Measurements from ENCODE around the gene CEP120.

Gene CEP120

DNA sequence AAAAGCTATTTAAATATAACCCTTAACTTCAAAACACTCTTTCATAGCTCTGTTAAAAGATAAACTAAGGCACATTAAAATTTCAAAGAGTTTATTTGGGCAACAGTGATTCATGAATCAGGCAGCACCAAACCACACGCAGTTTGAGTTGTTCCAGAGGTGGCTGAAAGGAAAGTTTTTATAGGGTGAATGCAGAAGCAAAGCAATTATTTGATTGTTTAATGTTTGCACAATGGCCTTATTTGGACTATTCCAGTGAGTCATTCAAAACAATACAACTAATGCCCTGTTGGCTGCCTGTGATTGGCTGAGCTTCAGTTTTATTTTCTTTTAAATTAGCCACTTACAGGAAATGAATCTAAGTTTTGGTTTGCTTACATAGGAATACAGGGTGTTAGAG lies 125.3 kb downstream of the CEP120 start:
- H3K4me3 ChIP-seq (replicated peaks; ENCODE audit: low read depth, low read length): no peak overlapping the region
- TF ChIP-seq, protein P1, sequence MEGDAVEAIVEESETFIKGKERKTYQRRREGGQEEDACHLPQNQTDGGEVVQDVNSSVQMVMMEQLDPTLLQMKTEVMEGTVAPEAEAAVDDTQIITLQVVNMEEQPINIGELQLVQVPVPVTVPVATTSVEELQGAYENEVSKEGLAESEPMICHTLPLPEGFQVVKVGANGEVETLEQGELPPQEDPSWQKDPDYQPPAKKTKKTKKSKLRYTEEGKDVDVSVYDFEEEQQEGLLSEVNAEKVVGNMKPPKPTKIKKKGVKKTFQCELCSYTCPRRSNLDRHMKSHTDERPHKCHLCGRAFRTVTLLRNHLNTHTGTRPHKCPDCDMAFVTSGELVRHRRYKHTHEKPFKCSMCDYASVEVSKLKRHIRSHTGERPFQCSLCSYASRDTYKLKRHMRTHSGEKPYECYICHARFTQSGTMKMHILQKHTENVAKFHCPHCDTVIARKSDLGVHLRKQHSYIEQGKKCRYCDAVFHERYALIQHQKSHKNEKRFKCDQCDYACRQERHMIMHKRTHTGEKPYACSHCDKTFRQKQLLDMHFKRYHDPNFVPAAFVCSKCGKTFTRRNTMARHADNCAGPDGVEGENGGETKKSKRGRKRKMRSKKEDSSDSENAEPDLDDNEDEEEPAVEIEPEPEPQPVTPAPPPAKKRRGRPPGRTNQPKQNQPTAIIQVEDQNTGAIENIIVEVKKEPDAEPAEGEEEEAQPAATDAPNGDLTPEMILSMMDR (IDR thresholded peaks at IDR 0.05; ENCODE audit: low read depth, low read length, missing control alignments): no peak
- no peak for DNase-seq (ENCODE audit: extremely low read depth, low read depth)

DNA sequence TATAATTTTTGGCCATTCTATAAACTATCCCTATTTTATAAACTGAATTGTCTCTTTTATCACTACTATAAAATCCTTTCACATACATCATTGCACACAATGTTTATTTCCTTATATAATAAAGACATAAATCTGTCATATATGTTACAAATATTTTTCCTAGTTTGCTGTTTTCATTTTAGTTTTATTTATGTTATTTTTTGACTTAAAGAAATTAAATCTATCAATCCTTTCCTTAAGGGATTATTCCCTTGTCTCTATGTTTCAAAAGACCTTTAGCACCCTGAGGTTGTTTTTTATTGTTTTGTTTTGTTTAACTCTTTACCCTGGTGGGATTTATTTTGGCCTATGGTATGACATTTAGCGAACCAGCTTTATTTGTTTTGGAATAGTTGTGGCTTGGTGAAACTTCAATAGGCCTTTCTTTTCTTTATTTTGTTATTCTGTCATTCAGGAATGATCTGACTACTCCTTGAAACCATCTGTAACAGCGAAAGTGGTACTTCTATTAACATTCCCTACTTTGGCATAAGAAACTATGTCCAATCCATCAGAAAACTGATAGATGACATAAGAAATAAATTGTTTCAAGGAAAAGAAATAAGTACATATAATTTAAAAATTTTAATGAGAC lies 125.9 kb downstream of the CEP120 start:
- TF ChIP-seq, protein P1 (IDR thresholded peaks at IDR 0.05; ENCODE audit: low read depth, low read length, missing control alignments): no peak
- H3K4me3 ChIP-seq (replicated peaks; ENCODE audit: low read depth, low read length): no peak overlapping the region
- DNase-seq (ENCODE audit: extremely low read depth, low read depth): no peak

Measured in HFF-Myc (cell line).